Large intestine (tissue), 12 donors: ENCODE measurements around the gene TPD52L1. TPM values are rescaled to one million over a fixed set of nuclear protein-coding genes. Genes with fewer than 3 reads are reported as not detected.
A peak's percentile ranks its signal among the peaks of the same experiment; 100 is the strongest.

Experiments used
- DNase-seq, 2 donors: peaks; one replicate each; pipeline versions ENCODE4 v3.0.0 to v3.0.0-alpha.2; 2013
- H3K27ac ChIP-seq: one replicate; pipeline ENCODE4 v1.5.1; 2013; ENCODE audit warnings: low read length
- H3K27me3 ChIP-seq: 2 replicates; pipeline ENCODE4 v1.6.1; 2013; ENCODE audit warnings: low read length; ENCODE audit not compliant: control insufficient read depth, insufficient read depth
- H3K36me3 ChIP-seq: 2 replicates; pipeline ENCODE4 v1.6.1; 2013; ENCODE audit warnings: low read length; ENCODE audit not compliant: control insufficient read depth, insufficient read depth
- H3K4me1 ChIP-seq: one replicate; pipeline ENCODE4 v1.6.1; 2013; ENCODE audit warnings: low read length; ENCODE audit not compliant: control insufficient read depth, insufficient read depth
- H3K4me3 ChIP-seq: one replicate; pipeline ENCODE4 v1.5.1; 2013; ENCODE audit warnings: low read length
- H3K9me3 ChIP-seq: one replicate; pipeline ENCODE4 v1.6.1; 2013; ENCODE audit warnings: mild to moderate bottlenecking, low read depth, low read length, moderate library complexity; ENCODE audit not compliant: control insufficient read depth
- WGBS: methylation state at CpG from one replicate; pipeline ENCODE4 v1.1.5; 2013; ENCODE audit warnings: low lambda C conversion rate; ENCODE audit not compliant: insufficient coverage; 5-methylcytosine and 5-hydroxymethylcytosine counted together
- long read RNA-seq, 11 donors: transcript quantifications; one replicate each; lab custom pipeline, GENCODE V29; 2026
- polyA plus RNA-seq: library from polyadenylated mRNA; unstranded; fragments of 120-200 nt; gene quantifications from one replicate; pipeline ENCODE4 v1.2.1, GENCODE V29; 2013

Gene TPD52L1
- 53.4 TPM for polyA plus RNA-seq
- long read RNA-seq, donor 1, transcript TPD52L1-202 (5 exons, 2,147 nt), result minor isoform, 5 of 48 reads
- long read RNA-seq, donor 1, transcript TPD52L1-206 (4 exons, 915 nt), result minor isoform, 5 of 48 reads
- long read RNA-seq, donor 1, transcript TPD52L1-216 (1 exons, 2,486 nt), result major isoform, 8 of 48 reads
- long read RNA-seq, donor 1, partial matches to known transcripts, result 7 of 48 reads
- long read RNA-seq, donor 1, other reads (novel, unspliced or antisense), result 18 of 48 reads
- long read RNA-seq, donor 2, transcript TPD52L1-202 (5 exons, 2,147 nt), result major isoform, 9 of 42 reads
- long read RNA-seq, donor 2, transcript TPD52L1-216 (1 exons, 2,486 nt), result minor isoform, 7 of 42 reads
- long read RNA-seq, donor 2, transcript TPD52L1-213 (7 exons, 2,356 nt), result minor isoform, 7 of 42 reads
- long read RNA-seq, donor 2, partial matches to known transcripts, result 0 of 42 reads
- long read RNA-seq, donor 2, other reads (novel, unspliced or antisense), result 10 of 42 reads
- long read RNA-seq, donor 3, transcript TPD52L1-216 (1 exons, 2,486 nt), result major isoform, 44 of 174 reads
- long read RNA-seq, donor 3, transcript TPD52L1-206 (4 exons, 915 nt), result minor isoform, 23 of 174 reads
- long read RNA-seq, donor 3, transcript TPD52L1-213 (7 exons, 2,356 nt), result minor isoform, 8 of 174 reads
- long read RNA-seq, donor 3, transcript TPD52L1-202 (5 exons, 2,147 nt), result minor isoform, 13 of 174 reads
- long read RNA-seq, donor 3, partial matches to known transcripts, result 22 of 174 reads
- long read RNA-seq, donor 3, other reads (novel, unspliced or antisense), result 58 of 174 reads
- long read RNA-seq, donor 4, partial matches to known transcripts, result 0 of 12 reads
- long read RNA-seq, donor 4, other reads (novel, unspliced or antisense), result 6 of 12 reads
- long read RNA-seq, donor 5, transcript TPD52L1-216 (1 exons, 2,486 nt), result major isoform, 6 of 31 reads
- long read RNA-seq, donor 5, transcript TPD52L1-206 (4 exons, 915 nt), result major isoform, 6 of 31 reads
- long read RNA-seq, donor 5, partial matches to known transcripts, result 0 of 31 reads
- long read RNA-seq, donor 5, other reads (novel, unspliced or antisense), result 14 of 31 reads
- long read RNA-seq, donor 6, transcript TPD52L1-216 (1 exons, 2,486 nt), result minor isoform, 7 of 30 reads
- long read RNA-seq, donor 6, transcript TPD52L1-202 (5 exons, 2,147 nt), result major isoform, 10 of 30 reads
- long read RNA-seq, donor 6, partial matches to known transcripts, result 0 of 30 reads
- long read RNA-seq, donor 6, other reads (novel, unspliced or antisense), result 0 of 30 reads
- long read RNA-seq, donor 7, transcript TPD52L1-216 (1 exons, 2,486 nt), result major isoform, 9 of 28 reads
- long read RNA-seq, donor 7, partial matches to known transcripts, result 0 of 28 reads
- long read RNA-seq, donor 7, other reads (novel, unspliced or antisense), result 6 of 28 reads
- long read RNA-seq, donor 8, transcript TPD52L1-213 (7 exons, 2,356 nt), result minor isoform, 5 of 266 reads
- long read RNA-seq, donor 8, transcript TPD52L1-216 (1 exons, 2,486 nt), result major isoform, 31 of 266 reads
- long read RNA-seq, donor 8, transcript TPD52L1-202 (5 exons, 2,147 nt), result minor isoform, 12 of 266 reads
- long read RNA-seq, donor 8, transcript TPD52L1-206 (4 exons, 915 nt), result minor isoform, 17 of 266 reads
- long read RNA-seq, donor 8, partial matches to known transcripts, result 118 of 266 reads
- long read RNA-seq, donor 8, other reads (novel, unspliced or antisense), result 75 of 266 reads
- long read RNA-seq, donor 9, transcript TPD52L1-216 (1 exons, 2,486 nt), result major isoform, 22 of 126 reads
- long read RNA-seq, donor 9, transcript TPD52L1-202 (5 exons, 2,147 nt), result minor isoform, 13 of 126 reads
- long read RNA-seq, donor 9, transcript TPD52L1-206 (4 exons, 915 nt), result minor isoform, 20 of 126 reads
- long read RNA-seq, donor 9, partial matches to known transcripts, result 29 of 126 reads
- long read RNA-seq, donor 9, other reads (novel, unspliced or antisense), result 34 of 126 reads
- long read RNA-seq, donor 10, transcript TPD52L1-216 (1 exons, 2,486 nt), result minor isoform, 11 of 192 reads
- long read RNA-seq, donor 10, transcript TPD52L1-206 (4 exons, 915 nt), result major isoform, 12 of 192 reads
- long read RNA-seq, donor 10, transcript TPD52L1-202 (5 exons, 2,147 nt), result minor isoform, 11 of 192 reads
- long read RNA-seq, donor 10, partial matches to known transcripts, result 38 of 192 reads
- long read RNA-seq, donor 10, other reads (novel, unspliced or antisense), result 114 of 192 reads
- long read RNA-seq, donor 11, transcript TPD52L1-202 (5 exons, 2,147 nt), result major isoform, 13 of 56 reads
- long read RNA-seq, donor 11, transcript TPD52L1-216 (1 exons, 2,486 nt), result minor isoform, 11 of 56 reads
- long read RNA-seq, donor 11, transcript TPD52L1-206 (4 exons, 915 nt), result minor isoform, 12 of 56 reads
- long read RNA-seq, donor 11, transcript TPD52L1-213 (7 exons, 2,356 nt), result minor isoform, 5 of 56 reads
- long read RNA-seq, donor 11, partial matches to known transcripts, result 6 of 56 reads
- long read RNA-seq, donor 11, other reads (novel, unspliced or antisense), result 5 of 56 reads

- H3K9me3 ChIP-seq, result no peaks in the 10 kb centered on the region
- H3K4me3 ChIP-seq, result peak within 1 kb of the TSS; percentile 94
- H3K27me3 ChIP-seq, result peaks cover 9% of the 10 kb centered on the region
- WGBS, result 6% methylated on average over 2 of the region's 47 CpGs
- no peaks in the 10 kb centered on the region for H3K36me3 ChIP-seq
- H3K4me1 ChIP-seq, result peaks cover 4% of the 10 kb centered on the region
- peak; percentile 77 to 85 for DNase-seq
- H3K27ac ChIP-seq, result peak within 1 kb of the TSS; percentile 60
Measured at GRCh38 chr6:125153391-125154117, at the start of gene TPD52L1. TPD52L1 (plus strand) TSS chr6:125153773; CDS start chr6:125153952, 179 bp downstream.

- H3K27me3 ChIP-seq, result peaks cover 11% of the 10 kb centered on the region
- H3K9me3 ChIP-seq, result no peaks in the 10 kb centered on the region
- no peaks in the 10 kb centered on the region for H3K4me1 ChIP-seq
- H3K27ac ChIP-seq, result no peak overlapping the region
- no CpG with 5 or more reads among the region's 4 CpGs for WGBS
- H3K4me3 ChIP-seq, result no peak overlapping the region
- H3K36me3 ChIP-seq, result no peaks in the 10 kb centered on the region
- peak in 1 of 2 donors; percentile 10 for DNase-seq
Measured at GRCh38 chr6:125104425-125104824, 49.1 kb upstream of the TPD52L1 start.

- Histone ChIP-seq H3K36me3 (no peaks in the 10 kb centered on the region), H3K27ac (no peak overlapping the region), H3K9me3 (peaks cover 13% of the 10 kb centered on the region), H3K4me1 (no peaks in the 10 kb centered on the region), H3K4me3 (no peak overlapping the region), H3K27me3 (no peaks in the 10 kb centered on the region)
- no peak for DNase-seq
- 94% methylated on average over 5 of the region's 5 CpGs for WGBS
Measured at GRCh38 chr6:125107048-125107447, 46.5 kb upstream of the TPD52L1 start.

- DNase-seq, result no peak
- Histone ChIP-seq H3K9me3 (peaks cover 22% of the 10 kb centered on the region), H3K4me3 (no peak overlapping the region), H3K36me3 (no peaks in the 10 kb centered on the region), H3K27me3 (no peaks in the 10 kb centered on the region), H3K27ac (no peak overlapping the region), H3K4me1 (no peaks in the 10 kb centered on the region)
- WGBS, result 100% methylated on average over 2 of the region's 3 CpGs
Measured at GRCh38 chr6:125107896-125108295, 45.7 kb upstream of the TPD52L1 start.

GRCh38 chr6:125110056-125110455 lies 43.5 kb upstream of the TPD52L1 start:
- DNase-seq, result no peak
- Histone ChIP-seq H3K36me3 (no peaks in the 10 kb centered on the region), H3K4me3 (no peak overlapping the region), H3K27me3 (no peaks in the 10 kb centered on the region), H3K4me1 (no peaks in the 10 kb centered on the region), H3K9me3 (peaks cover 23% of the 10 kb centered on the region), H3K27ac (no peak overlapping the region)
- WGBS, result 100% methylated on average over 1 of the region's 1 CpG

GRCh38 chr6:125111219-125111983 lies 42.2 kb upstream of the TPD52L1 start:
- peaks cover 23% of the 10 kb centered on the region for H3K9me3 ChIP-seq
- no peak overlapping the region for H3K27ac ChIP-seq
- H3K36me3 ChIP-seq, result no peaks in the 10 kb centered on the region
- H3K4me1 ChIP-seq, result no peaks in the 10 kb centered on the region
- no peaks in the 10 kb centered on the region for H3K27me3 ChIP-seq
- WGBS, result 96% methylated on average over 3 of the region's 4 CpGs
- no peak for DNase-seq
- H3K4me3 ChIP-seq, result no peak overlapping the region

GRCh38 chr6:125112934-125113333 lies 40.6 kb upstream of the TPD52L1 start:
- Histone ChIP-seq H3K4me1 (no peaks in the 10 kb centered on the region), H3K4me3 (no peak overlapping the region), H3K27me3 (no peaks in the 10 kb centered on the region), H3K27ac (no peak overlapping the region), H3K9me3 (peaks cover 23% of the 10 kb centered on the region), H3K36me3 (no peaks in the 10 kb centered on the region)
- no peak for DNase-seq
